GM19468 (cell line): ENCODE data around the gene HLF.

ENCODE experiments used
- ATAC-seq: cut with Tn5 transposase; IDR thresholded peaks from one replicate; pipeline ENCODE4 v1.9.1; 2021; ENCODE audit warnings: mild to moderate bottlenecking, moderate library complexity, moderate number of reproducible peaks; ENCODE audit not compliant: unreplicated experiment; ENCODE audit errors: extremely low read depth

Gene HLF

DNA sequence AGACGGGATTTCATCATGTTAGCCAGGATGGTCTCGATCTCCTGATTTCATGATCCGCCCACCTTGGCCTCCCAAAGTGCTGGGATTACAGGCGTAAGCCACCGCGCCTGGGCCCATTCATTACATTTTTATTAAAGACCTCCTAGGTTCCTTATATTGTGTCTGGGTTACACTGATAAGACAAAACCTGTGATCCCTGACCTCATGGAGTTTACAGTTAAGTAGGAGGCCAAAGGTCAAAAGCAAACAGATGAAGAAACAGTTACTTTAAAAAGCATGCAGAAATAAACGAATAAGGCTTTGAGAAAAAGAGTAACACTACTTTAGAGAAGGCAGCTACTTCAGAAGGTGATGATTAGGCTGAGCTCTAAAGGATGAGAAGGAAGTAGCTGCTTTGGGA is 14.9 kb upstream of the HLF start:
- no peak for ATAC-seq

- ATAC-seq: no peak
Measured at GRCh38 chr17:55254375-55254774, 10.4 kb upstream of the HLF start.

- ATAC-seq: no peak
Measured at GRCh38 chr17:55258578-55259135, 6.1 kb upstream of the HLF start.

GRCh38 chr17:55259684-55260111 is 5.1 kb upstream of the HLF start:
- no peak for ATAC-seq

DNA sequence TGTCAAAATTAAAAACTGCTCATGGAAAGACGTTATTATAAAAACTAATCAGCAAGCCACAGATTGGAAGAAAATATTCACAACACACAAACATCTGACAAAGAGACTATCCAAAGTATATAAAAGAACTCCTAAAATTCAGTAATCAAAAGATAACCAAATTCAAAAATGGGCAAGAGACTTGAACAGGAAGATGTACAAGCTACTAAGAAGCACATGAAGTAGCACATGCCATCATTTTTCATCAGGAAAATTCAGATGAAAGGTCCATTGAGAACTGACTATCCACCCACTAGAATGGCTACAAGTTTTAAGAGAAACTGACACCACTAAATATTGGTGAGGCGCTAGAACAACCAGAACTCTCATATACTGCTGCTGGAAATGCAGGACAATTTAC is 3.4 kb upstream of the HLF start:
- no peak for ATAC-seq

DNA sequence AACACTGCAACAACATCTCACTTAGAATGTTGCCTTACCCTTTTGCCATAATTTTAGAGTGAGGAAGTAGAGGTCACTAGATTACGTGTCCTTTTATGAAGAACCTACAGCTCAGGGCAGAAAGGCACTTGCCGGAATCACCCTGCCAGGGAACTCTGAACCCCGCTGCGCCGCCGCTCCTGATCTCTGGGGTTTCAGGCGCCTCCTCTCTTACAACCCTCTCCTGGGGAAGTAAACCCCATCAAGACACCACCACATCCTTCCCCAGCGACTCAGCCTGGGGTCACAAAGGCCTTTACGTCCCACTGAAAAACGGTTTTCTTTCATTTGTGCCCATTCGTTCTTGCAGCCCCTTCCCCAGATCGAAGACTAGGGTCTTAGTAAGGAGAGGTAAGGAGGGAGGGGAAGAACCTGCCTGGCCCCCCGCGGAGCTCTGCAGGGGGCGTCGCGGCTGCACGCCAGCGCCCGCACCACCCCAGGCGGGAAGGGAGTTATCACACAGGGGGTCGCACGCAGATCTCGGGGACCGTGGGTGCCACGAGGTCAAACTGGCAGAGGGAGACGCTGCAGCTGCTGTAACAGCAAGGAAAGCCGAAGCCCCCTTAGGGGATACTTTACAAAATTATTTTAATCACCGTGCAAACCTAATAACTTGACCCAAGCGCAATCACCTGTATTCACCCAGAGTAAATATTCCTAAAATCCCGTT is 1.0 kb upstream of the HLF start:
- no peak for ATAC-seq

DNA sequence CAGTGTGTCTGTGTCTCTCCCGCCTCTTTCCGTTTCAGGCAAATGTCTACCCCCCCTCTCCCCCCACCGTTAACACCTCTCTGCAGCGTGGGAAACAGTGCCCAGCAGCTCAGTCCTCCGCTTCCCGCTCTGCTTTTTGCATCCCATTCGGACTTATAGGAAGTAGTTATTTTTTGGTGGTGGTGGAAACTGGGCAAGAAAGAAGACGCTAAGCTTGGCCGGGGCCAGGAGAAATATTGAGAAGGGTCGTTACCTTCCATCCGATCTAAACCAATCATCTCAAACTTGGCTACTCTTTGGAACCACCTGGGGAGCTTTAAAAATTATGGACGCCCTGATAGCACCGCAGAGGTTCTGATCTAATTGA is 499 bp upstream of the HLF start:
- no peak for ATAC-seq

GRCh38 chr17:55265311-55266021 is 706 bp downstream of the HLF start:
- no peak for ATAC-seq

GRCh38 chr17:55266051-55266957 is 1.5 kb downstream of the HLF start:
- ATAC-seq: no peak

DNA sequence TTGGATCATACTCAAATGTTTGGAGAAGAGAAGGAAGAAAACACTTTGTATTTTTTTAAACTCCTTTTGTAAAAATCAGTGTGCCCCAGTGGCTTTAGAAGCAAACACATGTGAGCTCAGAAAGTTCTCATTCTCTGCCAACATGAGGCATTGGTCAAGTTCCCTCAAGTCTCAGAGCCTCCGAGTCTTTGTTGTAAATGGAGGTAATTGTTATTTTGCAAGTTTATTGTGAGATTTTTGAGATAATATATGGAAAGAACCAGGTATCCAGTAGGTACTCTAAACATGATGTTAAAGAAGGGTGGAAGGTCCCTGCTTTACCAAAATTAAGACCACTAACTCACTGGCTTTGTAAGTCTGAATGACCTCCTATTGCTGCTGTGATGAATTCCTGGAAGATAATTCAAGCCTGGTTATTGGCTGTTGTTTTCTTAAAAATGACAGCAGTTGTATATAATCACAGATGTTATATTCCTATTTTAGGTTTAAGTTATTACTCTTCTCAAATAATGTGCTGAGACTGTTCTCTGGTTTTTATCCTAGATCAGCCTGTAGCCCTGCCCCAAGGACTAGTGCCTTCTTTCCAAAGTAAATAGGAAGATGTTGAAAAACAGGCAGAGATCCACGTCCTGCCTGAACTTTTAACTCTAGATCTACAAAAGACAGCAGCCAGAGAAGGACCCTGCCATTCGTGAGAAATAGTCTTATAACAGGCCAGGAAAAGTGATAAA is 2.4 kb downstream of the HLF start:
- ATAC-seq: no peak

- no peak for ATAC-seq
Measured at GRCh38 chr17:55267777-55268648, 3.3 kb downstream of the HLF start.

DNA sequence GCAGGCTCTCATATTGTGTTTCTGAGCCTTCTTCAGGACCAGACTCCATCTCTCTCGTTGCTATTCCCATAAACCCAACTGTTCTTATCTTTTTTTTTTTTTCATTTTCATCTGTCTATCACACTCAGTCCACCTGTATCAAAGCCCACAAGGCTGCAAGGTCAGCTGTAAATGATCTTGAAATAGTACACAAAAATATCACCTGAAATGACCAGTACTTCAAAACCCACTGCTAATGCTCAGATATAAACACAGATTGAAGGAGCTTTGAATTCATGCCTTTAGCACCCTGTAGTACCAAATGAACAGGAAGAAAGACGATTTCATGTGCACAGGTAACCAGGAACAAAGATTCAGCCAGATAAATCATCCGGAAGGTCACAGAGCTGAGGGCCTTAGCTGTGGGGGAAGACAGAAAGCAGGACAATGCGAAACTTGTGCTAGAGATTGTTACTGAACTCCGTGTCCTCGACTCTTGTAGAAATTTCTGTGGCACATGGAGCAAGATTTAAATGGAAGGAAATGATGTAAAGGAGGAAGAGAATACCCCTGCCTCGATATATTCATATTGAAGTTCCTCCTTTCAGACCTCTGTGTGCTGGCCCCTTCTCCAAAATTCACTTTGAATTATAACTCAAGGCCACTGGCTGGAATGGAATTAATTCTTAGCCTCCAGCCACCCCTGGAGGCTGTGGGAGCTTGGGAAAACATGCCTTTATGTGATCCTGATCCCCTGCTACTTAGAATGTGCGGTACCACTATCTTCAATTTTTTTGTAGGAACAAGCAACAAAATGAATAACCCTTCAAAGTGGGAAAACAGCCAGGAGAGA is 4.1 kb downstream of the HLF start:
- ATAC-seq: no peak

DNA sequence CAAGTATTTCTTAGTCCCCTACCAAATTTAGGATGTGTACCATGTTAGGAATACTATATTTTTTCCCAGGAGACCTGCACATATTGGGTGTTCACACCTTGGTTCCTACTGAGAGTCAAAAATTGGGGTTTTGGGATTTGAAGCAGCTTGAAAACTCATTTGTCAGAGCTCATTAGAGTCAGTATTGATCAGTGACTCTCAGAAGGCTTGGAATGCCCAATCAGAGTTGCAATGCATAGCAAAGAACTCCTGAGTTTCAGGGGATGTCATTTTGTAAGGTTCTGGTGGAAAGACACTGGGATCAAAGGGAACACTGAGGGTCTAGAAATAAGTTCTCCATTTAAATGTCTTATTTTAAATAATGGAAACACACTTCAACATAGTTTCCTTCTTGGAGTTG is 5.1 kb downstream of the HLF start:
- no peak for ATAC-seq

DNA sequence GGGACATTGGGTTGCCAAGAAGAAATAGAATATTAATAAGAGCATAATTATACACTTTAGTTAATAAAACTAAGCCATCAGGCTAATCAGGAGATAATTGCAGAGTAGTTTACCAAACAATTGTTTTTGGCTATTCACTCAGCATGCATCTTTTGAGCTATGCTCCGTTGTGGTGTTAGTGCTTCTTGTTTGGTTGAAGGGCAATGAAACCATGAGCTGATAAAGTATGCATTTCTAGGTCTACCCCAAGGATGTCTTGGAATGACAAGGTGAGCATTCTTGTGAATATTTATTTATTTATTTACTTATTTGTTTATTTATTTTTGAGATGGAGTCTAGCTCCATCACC is 6.4 kb downstream of the HLF start:
- ATAC-seq: no peak

- no peak for ATAC-seq
Measured at GRCh38 chr17:55271958-55272710, 7.4 kb downstream of the HLF start.

DNA sequence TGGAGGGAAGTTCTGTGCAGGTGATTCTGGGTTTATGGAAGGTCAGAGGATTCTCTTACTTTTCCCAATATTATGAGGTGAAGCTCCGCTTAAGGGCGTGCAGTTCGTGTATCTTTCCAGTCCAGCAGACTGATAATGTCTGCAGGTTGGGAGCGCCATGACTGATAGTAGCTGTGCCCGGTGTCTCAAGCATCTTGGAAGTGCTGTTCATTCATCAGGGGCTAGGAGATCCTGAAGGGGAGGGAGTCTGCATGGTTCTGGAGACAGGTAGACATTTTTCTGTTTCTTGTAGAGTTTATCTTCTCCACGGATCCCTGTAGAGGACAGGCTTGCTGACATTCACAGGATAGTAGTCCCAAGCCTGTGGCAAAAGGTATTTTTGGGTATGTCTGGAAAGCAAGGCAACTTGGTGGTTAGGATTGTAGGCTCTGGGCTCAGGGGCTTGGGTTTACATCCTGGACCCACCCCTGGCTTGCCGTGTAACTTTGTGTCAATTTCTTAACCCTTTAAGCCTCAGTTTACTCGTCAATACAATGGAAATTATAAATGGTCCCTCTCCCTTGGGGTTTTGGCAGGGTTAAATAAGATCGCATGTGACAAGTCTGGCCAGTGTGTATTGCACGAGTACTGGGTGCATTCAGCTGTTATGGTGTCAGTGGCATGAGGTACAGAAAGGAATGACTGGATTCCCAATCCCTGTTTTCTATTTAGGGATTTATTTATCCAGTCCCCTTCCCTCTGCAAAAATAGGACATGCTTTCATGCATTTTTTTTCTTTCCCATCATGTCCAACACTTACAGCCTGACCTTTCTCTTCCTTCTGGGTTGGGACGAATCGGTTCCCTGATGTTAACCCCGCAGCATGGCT is 8.2 kb downstream of the HLF start:
- ATAC-seq: no peak
